Activated T-helper 1 cell treated with anti-CD3 and anti-CD28 coated beads, Interleukin-12 subunit alpha, Interleukin-12 subunit beta, Interleukin-2, Interleukin-4 antibody, amounts not matched to agents 30 ng/mL and 10 ng/mL and 1 ng/mL, durations not matched to agents 14 hours and 24 hours and 36 hours (primary cell): ENCODE results near the gene EME1. TPM values are rescaled to one million over a fixed set of nuclear protein-coding genes. Genes with fewer than 3 reads are reported as not detected.

Source experiments
- DNase-seq: peaks from one replicate; pipeline ENCODE4 v3.0.0; 2021; ENCODE audit warnings: low spot score
- H3K27ac Mint-ChIP-seq: one replicate; pipeline ENCODE4 v1.8.0; 2021; ENCODE audit warnings: mild to moderate bottlenecking, mixed read lengths
- H3K27me3 Mint-ChIP-seq: one replicate; pipeline ENCODE4 v1.8.0; 2022; ENCODE audit warnings: mild to moderate bottlenecking, moderate library complexity, mixed read lengths; ENCODE audit not compliant: insufficient read depth
- H3K36me3 Mint-ChIP-seq: one replicate; pipeline ENCODE4 v1.8.0; 2021; ENCODE audit warnings: low read depth, mixed read lengths
- H3K4me1 Mint-ChIP-seq: one replicate; pipeline ENCODE4 v1.8.0; 2021; ENCODE audit warnings: low read depth, mixed read lengths
- H3K4me3 Mint-ChIP-seq: one replicate; pipeline ENCODE4 v1.8.0; 2021; ENCODE audit warnings: mild to moderate bottlenecking, moderate library complexity, mixed read lengths
- H3K9me3 Mint-ChIP-seq: one replicate; pipeline ENCODE4 v1.8.0; 2021; ENCODE audit warnings: mixed read lengths
- intact Hi-C: fragments of 100-400 bp; cut with micrococcal nuclease; formaldehyde crosslinking; loops from one replicate; pipeline ENCODE4 v1.15.1; 2024
- total RNA-seq: library from RNA; stranded (reverse); gene quantifications from 2 replicates; pipeline ENCODE4 v1.2.3, GENCODE V29; 2022

Gene EME1
- total RNA-seq, 1 donor from 2014 or later = 27.7 TPM

DNA sequence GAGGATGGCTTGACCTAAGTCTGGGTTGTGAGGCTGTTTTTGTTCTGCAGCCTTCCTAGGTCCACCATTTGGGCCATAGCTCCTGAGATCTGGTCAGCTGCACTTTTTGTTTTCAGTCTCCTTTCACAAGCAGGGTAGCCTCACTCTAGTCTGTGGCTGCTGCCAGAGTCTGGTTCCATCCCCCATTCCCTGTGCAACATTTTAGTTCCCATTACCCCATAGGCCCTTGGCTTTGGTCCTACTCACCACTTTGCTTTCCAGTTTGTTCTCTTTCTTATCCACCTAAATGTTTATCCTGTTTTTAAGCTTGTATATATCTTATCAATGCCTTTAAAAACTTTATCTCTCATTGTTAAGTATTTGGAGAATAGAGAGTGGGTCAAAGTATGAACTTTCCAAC, 33.6 kb upstream of the EME1 start:
- Mint-ChIP-seq H3K27me3 (peaks cover 10% of the 10 kb centered on the region), H3K4me1 (peaks cover 2% of the 10 kb centered on the region), H3K36me3 (no peaks in the 10 kb centered on the region), H3K27ac (no peak overlapping the region), H3K9me3 (no peaks in the 10 kb centered on the region), H3K4me3 (no peak overlapping the region)
- no peak for DNase-seq
- intact Hi-C loops = no loop called here

GRCh38 chr17:50344731-50345365, 28.2 kb upstream of the EME1 start:
- peak overlapping the region; percentile 72 for H3K4me3 Mint-ChIP-seq
- no peaks in the 10 kb centered on the region for H3K9me3 Mint-ChIP-seq
- H3K27me3 Mint-ChIP-seq = peaks cover 10% of the 10 kb centered on the region
- peak overlapping the region; percentile 73 for H3K27ac Mint-ChIP-seq
- intact Hi-C loops = loop anchor here (1.0 to 2.0 kb wide), 2 partner anchors 27 to 36 kb away; no protein-coding TSS in a partner anchor
- H3K4me1 Mint-ChIP-seq = peaks cover 39% of the 10 kb centered on the region
- DNase-seq = no peak
- H3K36me3 Mint-ChIP-seq = no peaks in the 10 kb centered on the region

- no peaks in the 10 kb centered on the region for H3K9me3 Mint-ChIP-seq
- peak within 1 kb of the TSS; percentile 94 for H3K4me3 Mint-ChIP-seq
- peak; percentile 87 for DNase-seq
- H3K4me1 Mint-ChIP-seq = peaks cover 39% of the 10 kb centered on the region
- intact Hi-C loops = loop anchor here (1.0 to 2.0 kb wide), 4 partner anchors 27 to 145 kb away; partner anchors contain the start of gene LRRC59
- H3K27me3 Mint-ChIP-seq = peaks cover 4% of the 10 kb centered on the region
- peak within 1 kb of the TSS; percentile 95 for H3K27ac Mint-ChIP-seq
- no peaks in the 10 kb centered on the region for H3K36me3 Mint-ChIP-seq
Measured at GRCh38 chr17:50345432-50346312, 27.4 kb upstream of the EME1 start, which contains the start of gene XYLT2. Gene XYLT2, plus strand, starts transcription at chr17:50346126. Its CDS starts 15 bp downstream, at chr17:50346141.

- peak overlapping the region; percentile 94 for H3K4me3 Mint-ChIP-seq
- H3K36me3 Mint-ChIP-seq = peaks cover under 1% of the 10 kb centered on the region
- H3K27ac Mint-ChIP-seq = peak overlapping the region; percentile 78
- no peaks in the 10 kb centered on the region for H3K9me3 Mint-ChIP-seq
- peaks cover 39% of the 10 kb centered on the region for H3K4me1 Mint-ChIP-seq
- intact Hi-C loops = loop anchor here (1.0 kb wide), 2 partner anchors 51 to 146 kb away; partner anchors contain the start of gene LRRC59
- DNase-seq = peak; percentile 41
- H3K27me3 Mint-ChIP-seq = peaks cover 2% of the 10 kb centered on the region
Measured at GRCh38 chr17:50346313-50347116, 26.5 kb upstream of the EME1 start.

DNA sequence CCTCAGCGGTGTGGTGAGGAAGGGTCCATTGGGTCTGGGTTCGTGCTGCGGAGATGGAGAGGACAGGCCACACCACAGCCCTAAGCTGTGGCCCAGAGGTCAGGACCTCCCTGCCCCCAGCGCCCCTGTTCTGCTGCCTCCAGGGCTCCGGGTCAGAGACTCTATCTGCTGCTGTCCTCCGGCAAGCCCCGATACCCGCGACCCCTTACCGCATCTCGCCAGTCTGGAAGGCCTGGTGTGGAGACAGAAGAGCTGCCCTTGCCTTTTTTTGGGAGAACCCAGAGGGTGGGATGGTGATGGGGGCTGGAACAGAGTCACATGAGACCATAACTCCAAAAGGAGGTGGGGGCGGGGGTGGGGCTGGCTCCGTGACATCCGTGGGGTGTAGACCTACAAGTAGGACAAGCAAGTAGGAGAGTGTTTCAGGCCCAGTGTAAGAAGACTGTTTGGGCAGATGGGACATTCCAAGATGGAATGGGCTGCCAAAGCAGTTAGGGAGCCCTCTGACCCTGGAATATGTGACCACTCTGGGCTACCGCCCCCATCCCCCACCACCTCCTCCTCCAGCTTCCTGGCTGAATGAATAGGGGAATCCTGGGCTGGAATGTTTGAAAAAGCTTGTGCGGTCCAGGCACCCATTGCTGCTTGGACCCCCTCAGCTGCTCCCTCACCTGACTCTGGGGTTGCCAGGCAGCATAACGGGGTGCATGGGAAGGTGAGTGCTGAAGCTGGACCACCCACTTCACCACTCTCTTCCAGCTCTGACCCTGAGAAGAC, 25.7 kb upstream of the EME1 start:
- no peaks in the 10 kb centered on the region for H3K27me3 Mint-ChIP-seq
- no peak for DNase-seq
- peaks cover 5% of the 10 kb centered on the region for H3K36me3 Mint-ChIP-seq
- peaks cover 39% of the 10 kb centered on the region for H3K4me1 Mint-ChIP-seq
- no peaks in the 10 kb centered on the region for H3K9me3 Mint-ChIP-seq
- intact Hi-C loops = no loop called here
- H3K27ac Mint-ChIP-seq = peak overlapping the region; percentile 68
- peak overlapping the region; percentile 94 for H3K4me3 Mint-ChIP-seq

GRCh38 chr17:50347894-50348291, 25.1 kb upstream of the EME1 start:
- intact Hi-C loops = no loop called here
- H3K36me3 Mint-ChIP-seq = peaks cover 5% of the 10 kb centered on the region
- DNase-seq = no peak

DNA sequence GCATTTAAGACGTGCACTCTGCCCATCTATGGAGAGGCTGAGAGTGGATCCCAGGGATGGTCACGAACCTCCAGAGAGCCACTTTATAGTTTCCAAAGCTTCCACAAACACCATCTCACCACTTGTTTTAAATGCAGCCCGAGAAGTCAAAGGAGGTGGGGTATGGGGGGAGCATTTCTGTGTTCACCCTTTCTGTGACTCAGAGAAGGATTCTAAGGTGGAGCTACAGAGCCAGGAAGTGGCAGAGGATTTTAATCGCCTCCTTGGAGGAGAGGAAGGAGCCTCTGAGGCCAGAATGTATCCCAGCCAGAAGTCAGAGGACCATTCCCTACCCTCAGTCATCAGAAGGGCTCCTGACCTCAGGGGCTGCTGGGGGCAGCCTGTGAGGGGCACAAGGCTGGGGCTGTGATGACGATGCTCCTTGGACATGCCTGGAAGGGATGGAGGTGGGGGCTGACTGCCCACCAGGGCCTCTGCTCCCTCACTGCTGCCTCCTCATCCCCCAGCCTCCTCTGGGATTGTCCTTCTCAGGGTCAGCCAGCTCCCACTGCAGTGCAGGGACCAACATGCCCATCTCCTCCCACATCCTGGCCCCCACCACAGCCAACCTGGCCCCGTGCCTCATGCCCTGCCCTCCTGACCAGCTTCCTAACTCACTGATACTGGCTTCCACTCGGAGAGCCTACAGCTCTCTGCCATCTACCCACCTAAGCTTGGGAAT, 24.3 kb upstream of the EME1 start:
- Mint-ChIP-seq H3K4me3 (peak overlapping the region; percentile 66), H3K36me3 (peaks cover 5% of the 10 kb centered on the region), H3K27ac (peak overlapping the region; percentile 12), H3K4me1 (peaks cover 39% of the 10 kb centered on the region), H3K9me3 (no peaks in the 10 kb centered on the region), H3K27me3 (no peaks in the 10 kb centered on the region)
- DNase-seq = no peak
- intact Hi-C loops = no loop called here

More at GRCh38 chr17:50347894-50348291, 25.1 kb upstream of the EME1 start:
- no peaks in the 10 kb centered on the region for H3K9me3 Mint-ChIP-seq
- peak overlapping the region; percentile 68 for H3K27ac Mint-ChIP-seq
- H3K27me3 Mint-ChIP-seq = no peaks in the 10 kb centered on the region
- H3K4me3 Mint-ChIP-seq = peak overlapping the region; percentile 94
- H3K4me1 Mint-ChIP-seq = peaks cover 39% of the 10 kb centered on the region

GRCh38 chr17:50349243-50349600, 23.8 kb upstream of the EME1 start:
- DNase-seq = no peak
- H3K36me3 Mint-ChIP-seq = peaks cover 5% of the 10 kb centered on the region
- H3K4me1 Mint-ChIP-seq = peaks cover 39% of the 10 kb centered on the region
- no peaks in the 10 kb centered on the region for H3K9me3 Mint-ChIP-seq
- peak overlapping the region; percentile 12 for H3K27ac Mint-ChIP-seq
- peak overlapping the region; percentile 66 for H3K4me3 Mint-ChIP-seq
- intact Hi-C loops = no loop called here
- H3K27me3 Mint-ChIP-seq = no peaks in the 10 kb centered on the region

- Mint-ChIP-seq H3K4me3 (no peak overlapping the region), H3K36me3 (peaks cover 5% of the 10 kb centered on the region), H3K9me3 (no peaks in the 10 kb centered on the region), H3K27ac (peak overlapping the region; percentile 2), H3K4me1 (peaks cover 25% of the 10 kb centered on the region), H3K27me3 (no peaks in the 10 kb centered on the region)
- no peak for DNase-seq
- intact Hi-C loops = no loop called here
Measured at GRCh38 chr17:50350733-50351132, 22.3 kb upstream of the EME1 start.

- Mint-ChIP-seq H3K9me3 (no peaks in the 10 kb centered on the region), H3K27ac (no peak overlapping the region), H3K4me1 (peaks cover 18% of the 10 kb centered on the region), H3K27me3 (no peaks in the 10 kb centered on the region), H3K4me3 (no peak overlapping the region), H3K36me3 (peaks cover 5% of the 10 kb centered on the region)
- DNase-seq = no peak
- intact Hi-C loops = no loop called here
Measured at GRCh38 chr17:50352072-50352692, 20.8 kb upstream of the EME1 start.
